PC-3 (cell line): ENCODE measurements around the gene CERS6. TPM values are rescaled to one million over a fixed set of nuclear protein-coding genes. Genes with fewer than 3 reads are reported as not detected.

Experiments used
- ATAC-seq: fragments of 200-7000 bp; cut with Tn5 transposase; 2 replicates; pipeline ENCODE4 v1.9.1; 2020; ENCODE audit warnings: mild to moderate bottlenecking, moderate library complexity
- BruUV-seq: library from RNA; stranded (reverse); fragments of 400-500 nt; replicated peaks from 2 replicates; lab custom pipeline; 2021; lab: Mats Ljungman, UMichigan
- CTCF ChIA-PET: fragments of 300-600 bp; sonication (Branson Sonifier 250); formaldehyde crosslinking; loops from one replicate; lab custom pipeline; 2022; ENCODE audit warnings: antibody characterized with exemption; lab: Charles Lee
- POLR2A ChIA-PET: fragments of 300-600 bp; sonication (Branson Sonifier 250); formaldehyde crosslinking; loops from one replicate; lab custom pipeline; 2022; ENCODE audit warnings: antibody characterized with exemption; ENCODE audit not compliant: unreplicated experiment; lab: Charles Lee
- DNase-seq: peaks from one replicate; pipeline ENCODE4 v3.0.0-alpha.2; 2015
- H2AFZ ChIP-seq: fragments of 300-600 bp; sonication (generic); 2 replicates; pipeline ENCODE4 v1.6.0; 2016; ENCODE audit warnings: antibody characterized with exemption, low read length
- H3F3A ChIP-seq: fragments of 300-600 bp; sonication (generic); one replicate; pipeline ENCODE4 v1.6.0; 2017; ENCODE audit warnings: antibody characterized with exemption, low read length, control low read depth, mild to moderate bottlenecking; ENCODE audit not compliant: unreplicated experiment
- H3K27ac ChIP-seq: fragments of 300-600 bp; sonication (generic); 2 replicates; pipeline ENCODE4 v1.5.1; 2016; ENCODE audit warnings: mild to moderate bottlenecking, low read length
- H3K27me3 ChIP-seq: fragments of 300-600 bp; sonication (generic); 2 replicates; pipeline ENCODE4 v1.6.1; 2016; ENCODE audit warnings: low read length, mixed read lengths
- H3K36me3 ChIP-seq: fragments of 300-600 bp; sonication (generic); 2 replicates; pipeline ENCODE4 v1.6.1; 2016; ENCODE audit warnings: low read depth, mixed run types, low read length, mixed read lengths
- H3K4me1 ChIP-seq: fragments of 300-600 bp; sonication (generic); 2 replicates; pipeline ENCODE4 v1.5.1; 2016; ENCODE audit warnings: low read length; ENCODE audit not compliant: insufficient read depth
- H3K4me2 ChIP-seq: fragments of 300-600 bp; sonication (generic); 2 replicates; pipeline ENCODE4 v1.6.0; 2016; ENCODE audit warnings: low read length
- H3K4me3 ChIP-seq: fragments of 300-600 bp; sonication (generic); 2 replicates; pipeline ENCODE4 v1.5.1; 2016; ENCODE audit warnings: mild to moderate bottlenecking, low read length, mixed read lengths
- H3K79me2 ChIP-seq: fragments of 300-600 bp; sonication (generic); 2 replicates; pipeline ENCODE4 v1.6.1; 2017; ENCODE audit warnings: low read length, mixed read lengths
- H3K9ac ChIP-seq: fragments of 300-600 bp; sonication (generic); 2 replicates; pipeline ENCODE4 v1.6.0; 2016; ENCODE audit warnings: mild to moderate bottlenecking, low read length
- H3K9me2 ChIP-seq: fragments of 300-600 bp; sonication (generic); replicated peaks from 2 replicates; pipeline ENCODE4 v1.6.1; 2016; ENCODE audit warnings: mixed run types, low read length, mixed read lengths
- H3K9me3 ChIP-seq: fragments of 300-600 bp; sonication (generic); 2 replicates; pipeline ENCODE4 v1.6.1; 2016; ENCODE audit warnings: low read length, mixed read lengths
- H4K20me1 ChIP-seq: fragments of 300-600 bp; sonication (generic); 2 replicates; pipeline ENCODE4 v1.6.1; 2016; ENCODE audit warnings: low read length, mixed read lengths
- CTCF ChIP-seq: fragments of 300-600 bp; sonication (generic); conservative IDR thresholded peaks from 2 replicates; pipeline ENCODE4 v1.5.1; 2017; ENCODE audit warnings: antibody characterized with exemption, low read depth, mild to moderate bottlenecking, low read length
- EZH2 ChIP-seq: fragments of 300-600 bp; sonication (generic); IDR thresholded peaks from one replicate; pipeline ENCODE4 v1.6.1; 2017; ENCODE audit warnings: antibody characterized with exemption, mild to moderate bottlenecking, low read length; ENCODE audit not compliant: unreplicated experiment
- EZH2phosphoT487 ChIP-seq: fragments of 300-600 bp; sonication (generic); IDR thresholded peaks from 2 replicates; pipeline ENCODE4 v1.6.1; 2018; ENCODE audit warnings: mild to moderate bottlenecking, antibody characterized with exemption, low read length, borderline replicate concordance
- intact Hi-C: fragments of 100-400 bp; cut with micrococcal nuclease; formaldehyde crosslinking; loops from 2 replicates; pipeline ENCODE4 v1.9.0; 2023
- total RNA-seq: library from RNA; depleted of rRNA; stranded (reverse); fragments of >200 nt; gene quantifications from 2 replicates; pipeline ENCODE4 v1.2.3, GENCODE V29; 2014

CERS6 gene
- total RNA-seq, 1 experiment from 2014 or later: 24.2 TPM

DNA sequence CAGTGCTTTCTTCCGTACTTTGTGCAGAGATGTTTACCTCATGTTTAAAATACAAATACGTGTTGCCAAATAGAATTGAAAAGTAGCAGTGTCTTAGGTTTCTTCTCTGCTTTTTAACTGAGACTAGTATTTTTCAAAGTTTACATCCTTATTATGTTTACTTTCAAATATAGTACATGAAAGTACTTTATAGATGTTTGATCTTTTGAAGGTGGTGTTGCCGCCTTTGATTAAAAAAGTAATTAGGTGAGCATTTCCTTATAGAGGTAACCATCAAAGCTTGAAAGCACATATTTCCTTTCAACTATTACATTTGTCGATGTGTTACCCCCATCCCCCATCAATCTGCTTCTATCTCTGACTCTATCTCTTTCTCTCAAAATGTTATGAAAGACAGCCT is 87.0 kb downstream of the CERS6 start:
- Histone ChIP-seq H2AFZ (no peak overlapping the region), H3K9ac (no peak overlapping the region), H3K4me2 (no peak overlapping the region), H3F3A (peaks cover 3% of the 10 kb centered on the region), H3K79me2 (peaks cover 32% of the 10 kb centered on the region), H3K4me3 (no peak overlapping the region), H3K4me1 (peaks cover 18% of the 10 kb centered on the region), H3K9me2 (no peaks in the 10 kb centered on the region), H3K36me3 (0 out of 2 replicates have a peak, but pooled peaks cover 4% of the 10 kb centered on the region), H3K27ac (no peak overlapping the region), H3K27me3 (no peaks in the 10 kb centered on the region), H4K20me1 (no peaks in the 10 kb centered on the region), H3K9me3 (0 out of 2 replicates have a peak, but pooled peaks cover 3% of the 10 kb centered on the region)
- ChIA-PET CTCF (no interaction called here), POLR2A (no interaction called here)
- DNase-seq (no peak), ATAC-seq (no peak)
- BruUV-seq: no TSS peak
- intact Hi-C loops: no loop called here
- no peak for TF ChIP-seq EZH2
- TF ChIP-seq EZH2phosphoT487: no peak

DNA sequence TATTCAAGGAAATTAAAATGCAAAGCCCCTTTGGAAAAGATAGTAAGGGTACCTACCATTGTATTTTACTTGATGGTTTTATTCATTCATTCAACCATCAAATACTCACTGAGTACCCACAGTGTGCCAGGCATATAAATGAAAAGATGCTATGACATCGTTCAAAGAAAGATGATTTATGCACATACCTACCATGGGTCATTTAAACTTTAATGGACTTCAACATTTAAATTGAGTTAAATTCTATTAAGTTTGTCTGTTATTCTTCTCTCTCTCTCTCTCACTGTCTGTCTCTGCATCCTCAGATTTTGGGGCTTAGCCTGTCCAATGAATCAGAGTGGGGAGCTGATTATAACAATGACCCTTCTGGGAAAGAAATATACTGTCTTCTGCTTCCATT is 87.9 kb downstream of the CERS6 start:
- intact Hi-C loops: no loop called here
- DNase-seq (no peak), ATAC-seq (no peak)
- H3F3A ChIP-seq: peaks cover 3% of the 10 kb centered on the region
- H3K9me3 ChIP-seq: 0 out of 2 replicates have a peak, but pooled peaks cover 3% of the 10 kb centered on the region
- no peak overlapping the region for H3K27ac ChIP-seq
- no peak overlapping the region for H3K4me3 ChIP-seq
- ChIA-PET CTCF (no interaction called here), POLR2A (no interaction called here)
- no peaks in the 10 kb centered on the region for H3K27me3 ChIP-seq
- TF ChIP-seq EZH2phosphoT487: no peak
- no peak for TF ChIP-seq CTCF
- no peak for TF ChIP-seq EZH2
- H3K36me3 ChIP-seq: 0 out of 2 replicates have a peak, but pooled peaks cover 4% of the 10 kb centered on the region
- H2AFZ ChIP-seq: no peak overlapping the region
- no peak overlapping the region for H3K9ac ChIP-seq
- no peaks in the 10 kb centered on the region for H3K9me2 ChIP-seq
- H3K79me2 ChIP-seq: peaks cover 32% of the 10 kb centered on the region
- no TSS peak for BruUV-seq
- H3K4me2 ChIP-seq: no peak overlapping the region
- no peaks in the 10 kb centered on the region for H4K20me1 ChIP-seq
- H3K4me1 ChIP-seq: peaks cover 18% of the 10 kb centered on the region

- DNase-seq (peak; percentile 94), ATAC-seq (peak; percentile 99)
- H3F3A ChIP-seq: peaks cover 3% of the 10 kb centered on the region
- peak overlapping the region; percentile 37; the same call in 1 of the 2 replicates for H3K4me3 ChIP-seq
- H3K36me3 ChIP-seq: 0 out of 2 replicates have a peak, but pooled peaks cover under 1% of the 10 kb centered on the region
- H3K4me1 ChIP-seq: peaks cover 18% of the 10 kb centered on the region
- CTCF ChIA-PET: no interaction called here
- no peak overlapping the region for H3K9ac ChIP-seq
- POLR2A ChIA-PET: no interaction called here
- no peaks in the 10 kb centered on the region for H3K9me3 ChIP-seq
- H3K27ac ChIP-seq: peak overlapping the region; percentile 36
- peak overlapping the region; percentile 82 for H3K4me2 ChIP-seq
- no peaks in the 10 kb centered on the region for H3K27me3 ChIP-seq
- no peak for TF ChIP-seq EZH2
- TF ChIP-seq EZH2phosphoT487: no peak
- no peak for TF ChIP-seq CTCF
- peak overlapping the region; percentile 56; the same call in 1 of the 2 replicates for H2AFZ ChIP-seq
- intact Hi-C loops: no loop called here
- BruUV-seq: no TSS peak
- H4K20me1 ChIP-seq: no peaks in the 10 kb centered on the region
- H3K9me2 ChIP-seq: no peaks in the 10 kb centered on the region
- peaks cover 30% of the 10 kb centered on the region for H3K79me2 ChIP-seq
These were observed 89.5 kb downstream of the CERS6 start for GRCh38 chr2:168545439-168546082.
